HEK293 (cell line): ENCODE measurements around the gene ROR2.
A peak's percentile ranks its signal among the peaks of the same experiment; 100 is the strongest.

Source experiments
- KLF16 ChIP-seq: fragments of 450-650 bp; formaldehyde crosslinking; IDR thresholded peaks from 2 replicates; pipeline ENCODE4 v1.5.1; 2017; ENCODE audit warnings: missing biosample characterization, missing genetic modification characterization
- MZF1 ChIP-seq: fragments of 450-650 bp; formaldehyde crosslinking; IDR thresholded peaks from 2 replicates; pipeline ENCODE4 v1.5.1; 2017; ENCODE audit warnings: missing biosample characterization, missing genetic modification characterization, borderline replicate concordance
- OVOL3 ChIP-seq: fragments of 450-650 bp; formaldehyde crosslinking; IDR thresholded peaks from 2 replicates; pipeline ENCODE4 v1.5.1; 2016; ENCODE audit warnings: missing biosample characterization, missing genetic modification characterization
- TCF7L2 ChIP-seq: IDR thresholded peaks from 2 replicates; pipeline ENCODE4 v1.6.1; 2011; ENCODE audit warnings: low read depth, mild to moderate bottlenecking, inconsistent platforms, low read length, moderate library complexity, borderline replicate concordance
- YY2 ChIP-seq: fragments of 450-650 bp; formaldehyde crosslinking; IDR thresholded peaks from 2 replicates; pipeline ENCODE4 v1.5.1; 2016; ENCODE audit warnings: missing biosample characterization, missing genetic modification characterization
- ZBTB21 ChIP-seq: fragments of 450-650 bp; formaldehyde crosslinking; IDR thresholded peaks from 2 replicates; pipeline ENCODE4 v1.5.1; 2017; ENCODE audit warnings: missing biosample characterization, missing genetic modification characterization
- ZBTB7A ChIP-seq: fragments of 450-650 bp; formaldehyde crosslinking; IDR thresholded peaks from 2 replicates; pipeline ENCODE4 v1.5.1; 2016; ENCODE audit warnings: low read depth, missing biosample characterization, missing genetic modification characterization
- ZFP3 ChIP-seq: fragments of 450-650 bp; formaldehyde crosslinking; IDR thresholded peaks from 2 replicates; pipeline ENCODE4 v1.5.1; 2016; ENCODE audit warnings: low read depth, missing biosample characterization, missing genetic modification characterization
- ZNF274 ChIP-seq, 2 experiments: fragments of 200-500 bp in 1 of 2; fragments of 450-650 bp in 1 of 2; sonication (Bioruptor generic) in 1 of 2; formaldehyde crosslinking in 1 of 2; IDR thresholded peaks; 2 replicates each; pipeline versions ENCODE4 v1.5.1 to v1.6.1; 2014 to 2016; ENCODE audit warnings: borderline replicate concordance in 1 of 2, inconsistent platforms in 1 of 2, low read length in 1 of 2, missing biosample characterization in 1 of 2, missing genetic modification characterization in 1 of 2
- ZNF350 ChIP-seq: fragments of 450-650 bp; formaldehyde crosslinking; IDR thresholded peaks from 2 replicates; pipeline ENCODE4 v1.5.0; 2017; ENCODE audit warnings: missing biosample characterization, mild to moderate bottlenecking, missing genetic modification characterization
- ZNF423 ChIP-seq: fragments of 450-650 bp; formaldehyde crosslinking; IDR thresholded peaks from 2 replicates; pipeline ENCODE4 v1.5.1; 2016; ENCODE audit warnings: missing biosample characterization, missing genetic modification characterization
- ZNF48 ChIP-seq: fragments of 450-650 bp; formaldehyde crosslinking; IDR thresholded peaks from 2 replicates; pipeline ENCODE4 v1.5.1; 2016; ENCODE audit warnings: missing biosample characterization, missing genetic modification characterization
- ZNF585B ChIP-seq: fragments of 450-650 bp; formaldehyde crosslinking; IDR thresholded peaks from 2 replicates; pipeline ENCODE4 v1.5.1; 2016; ENCODE audit warnings: missing biosample characterization, missing genetic modification characterization
- ZNF610 ChIP-seq: fragments of 450-650 bp; formaldehyde crosslinking; IDR thresholded peaks from 2 replicates; pipeline ENCODE4 v1.5.1; 2016; ENCODE audit warnings: missing biosample characterization, missing genetic modification characterization, borderline replicate concordance
- ZNF626 ChIP-seq: fragments of 450-650 bp; sonication (Bioruptor Pico); formaldehyde crosslinking; IDR thresholded peaks from 2 replicates; pipeline ENCODE4 v1.5.1; 2018; ENCODE audit warnings: missing biosample characterization, missing genetic modification characterization, inconsistent platforms
- ZSCAN16 ChIP-seq: fragments of 450-650 bp; formaldehyde crosslinking; IDR thresholded peaks from 2 replicates; pipeline ENCODE4 v1.5.1; 2016; ENCODE audit warnings: missing biosample characterization, missing genetic modification characterization
- TF ChIP-seq, protein P1 (sequence below): fragments of 450-650 bp; formaldehyde crosslinking; IDR thresholded peaks from 2 replicates; pipeline ENCODE4 v1.5.1; 2016; ENCODE audit warnings: missing biosample characterization, missing genetic modification characterization
- TF ChIP-seq, protein P2 (sequence below): fragments of 450-650 bp; formaldehyde crosslinking; IDR thresholded peaks from 2 replicates; pipeline ENCODE4 v1.5.1; 2016; ENCODE audit warnings: missing biosample characterization, missing genetic modification characterization
- TF ChIP-seq, protein P3 (sequence below): fragments of 450-650 bp; formaldehyde crosslinking; IDR thresholded peaks from 2 replicates; pipeline ENCODE4 v1.5.1; 2017; ENCODE audit warnings: missing biosample characterization, mild to moderate bottlenecking, missing genetic modification characterization, moderate library complexity
- TF ChIP-seq, protein P4 (sequence below): fragments of 450-650 bp; formaldehyde crosslinking; IDR thresholded peaks from 2 replicates; pipeline ENCODE4 v1.5.1; 2016; ENCODE audit warnings: missing biosample characterization, missing genetic modification characterization
- TF ChIP-seq, protein P5 (sequence below): fragments of 450-650 bp; formaldehyde crosslinking; IDR thresholded peaks from 2 replicates; pipeline ENCODE4 v1.5.1; 2016; ENCODE audit warnings: missing biosample characterization, missing genetic modification characterization

The ROR2 gene

DNA sequence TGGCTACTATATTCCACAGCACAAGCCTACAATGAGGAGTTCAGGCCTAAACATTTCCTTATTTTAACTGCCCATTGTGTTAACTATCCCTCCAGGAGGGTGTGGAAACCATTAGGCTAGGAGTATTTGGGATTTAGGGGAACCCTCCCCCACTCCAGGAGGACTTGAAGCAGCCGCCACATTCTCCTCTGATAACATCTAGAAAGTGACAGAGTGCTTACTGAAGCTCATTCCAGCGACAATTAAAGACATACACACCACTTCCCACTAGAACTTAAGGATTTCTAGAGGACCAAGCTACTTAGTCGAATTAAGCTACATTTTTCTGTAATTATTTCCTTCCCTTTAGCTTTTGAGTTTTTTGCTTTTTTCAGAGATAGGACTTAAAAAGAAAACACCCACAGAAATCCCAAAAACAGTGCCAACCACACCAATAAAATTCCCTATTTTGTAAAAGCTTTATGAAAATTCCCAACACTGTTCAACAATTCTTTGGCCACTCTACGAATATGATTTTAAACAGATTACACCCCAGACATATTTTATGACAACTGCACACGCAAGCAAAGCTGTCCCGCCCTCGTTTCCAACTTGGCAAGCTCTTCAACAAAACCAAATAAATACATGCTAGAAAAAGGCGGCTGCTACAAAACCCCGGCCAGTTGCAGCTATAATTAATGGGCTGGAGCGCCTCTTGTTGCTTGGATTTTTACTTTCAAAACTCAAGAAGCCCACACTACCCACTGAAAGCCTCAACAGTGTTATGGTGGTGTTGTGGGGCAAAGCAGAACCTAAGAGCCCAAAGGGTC, 4.5 kb downstream of the ROR2 start (continued):
- TF ChIP-seq, protein P1, sequence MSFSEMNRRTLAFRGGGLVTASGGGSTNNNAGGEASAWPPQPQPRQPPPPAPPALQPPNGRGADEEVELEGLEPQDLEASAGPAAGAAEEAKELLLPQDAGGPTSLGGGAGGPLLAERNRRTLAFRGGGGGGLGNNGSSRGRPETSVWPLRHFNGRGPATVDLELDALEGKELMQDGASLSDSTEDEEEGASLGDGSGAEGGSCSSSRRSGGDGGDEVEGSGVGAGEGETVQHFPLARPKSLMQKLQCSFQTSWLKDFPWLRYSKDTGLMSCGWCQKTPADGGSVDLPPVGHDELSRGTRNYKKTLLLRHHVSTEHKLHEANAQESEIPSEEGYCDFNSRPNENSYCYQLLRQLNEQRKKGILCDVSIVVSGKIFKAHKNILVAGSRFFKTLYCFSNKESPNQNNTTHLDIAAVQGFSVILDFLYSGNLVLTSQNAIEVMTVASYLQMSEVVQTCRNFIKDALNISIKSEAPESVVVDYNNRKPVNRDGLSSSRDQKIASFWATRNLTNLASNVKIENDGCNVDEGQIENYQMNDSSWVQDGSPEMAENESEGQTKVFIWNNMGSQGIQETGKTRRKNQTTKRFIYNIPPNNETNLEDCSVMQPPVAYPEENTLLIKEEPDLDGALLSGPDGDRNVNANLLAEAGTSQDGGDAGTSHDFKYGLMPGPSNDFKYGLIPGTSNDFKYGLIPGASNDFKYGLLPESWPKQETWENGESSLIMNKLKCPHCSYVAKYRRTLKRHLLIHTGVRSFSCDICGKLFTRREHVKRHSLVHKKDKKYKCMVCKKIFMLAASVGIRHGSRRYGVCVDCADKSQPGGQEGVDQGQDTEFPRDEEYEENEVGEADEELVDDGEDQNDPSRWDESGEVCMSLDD (tag by site-specific recombination) = no peak
- TF ChIP-seq ZBTB7A (tag by site-specific recombination) (no peak), ZNF274 (IDR thresholded peaks at IDR 0.05; ENCODE audit: low read length) (no peak), ZNF274 (tag by site-specific recombination; IDR thresholded peaks at IDR 0.05; ENCODE audit: borderline replicate concordance) (no peak), ZFP3 (tag by site-specific recombination) (no peak), MZF1 (tag by site-specific recombination) (no peak), KLF16 (tag by site-specific recombination) (no peak), OVOL3 (tag by site-specific recombination) (no peak), ZNF610 (tag by site-specific recombination) (no peak), ZNF350 (no peak), YY2 (tag by site-specific recombination) (no peak), ZNF585B (tag by site-specific recombination) (no peak), ZBTB21 (tag by site-specific recombination) (no peak), ZSCAN16 (no peak), ZNF626 (tag by site-specific recombination) (no peak), TCF7L2 (peak; percentile 44; the same call in 1 of the 2 replicates), ZNF48 (tag by site-specific recombination) (no peak), ZNF423 (no peak)
- TF ChIP-seq, protein P2, sequence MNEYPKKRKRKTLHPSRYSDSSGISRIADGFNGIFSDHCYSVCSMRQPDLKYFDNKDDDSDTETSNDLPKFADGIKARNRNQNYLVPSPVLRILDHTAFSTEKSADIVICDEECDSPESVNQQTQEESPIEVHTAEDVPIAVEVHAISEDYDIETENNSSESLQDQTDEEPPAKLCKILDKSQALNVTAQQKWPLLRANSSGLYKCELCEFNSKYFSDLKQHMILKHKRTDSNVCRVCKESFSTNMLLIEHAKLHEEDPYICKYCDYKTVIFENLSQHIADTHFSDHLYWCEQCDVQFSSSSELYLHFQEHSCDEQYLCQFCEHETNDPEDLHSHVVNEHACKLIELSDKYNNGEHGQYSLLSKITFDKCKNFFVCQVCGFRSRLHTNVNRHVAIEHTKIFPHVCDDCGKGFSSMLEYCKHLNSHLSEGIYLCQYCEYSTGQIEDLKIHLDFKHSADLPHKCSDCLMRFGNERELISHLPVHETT (tag by site-specific recombination) = no peak
- TF ChIP-seq, protein P3, sequence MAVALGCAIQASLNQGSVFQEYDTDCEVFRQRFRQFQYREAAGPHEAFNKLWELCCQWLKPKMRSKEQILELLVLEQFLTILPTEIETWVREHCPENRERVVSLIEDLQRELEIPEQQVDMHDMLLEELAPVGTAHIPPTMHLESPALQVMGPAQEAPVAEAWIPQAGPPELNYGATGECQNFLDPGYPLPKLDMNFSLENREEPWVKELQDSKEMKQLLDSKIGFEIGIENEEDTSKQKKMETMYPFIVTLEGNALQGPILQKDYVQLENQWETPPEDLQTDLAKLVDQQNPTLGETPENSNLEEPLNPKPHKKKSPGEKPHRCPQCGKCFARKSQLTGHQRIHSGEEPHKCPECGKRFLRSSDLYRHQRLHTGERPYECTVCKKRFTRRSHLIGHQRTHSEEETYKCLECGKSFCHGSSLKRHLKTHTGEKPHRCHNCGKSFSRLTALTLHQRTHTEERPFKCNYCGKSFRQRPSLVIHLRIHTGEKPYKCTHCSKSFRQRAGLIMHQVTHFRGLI (tag by site-specific recombination) = no peak
- TF ChIP-seq, protein P4, sequence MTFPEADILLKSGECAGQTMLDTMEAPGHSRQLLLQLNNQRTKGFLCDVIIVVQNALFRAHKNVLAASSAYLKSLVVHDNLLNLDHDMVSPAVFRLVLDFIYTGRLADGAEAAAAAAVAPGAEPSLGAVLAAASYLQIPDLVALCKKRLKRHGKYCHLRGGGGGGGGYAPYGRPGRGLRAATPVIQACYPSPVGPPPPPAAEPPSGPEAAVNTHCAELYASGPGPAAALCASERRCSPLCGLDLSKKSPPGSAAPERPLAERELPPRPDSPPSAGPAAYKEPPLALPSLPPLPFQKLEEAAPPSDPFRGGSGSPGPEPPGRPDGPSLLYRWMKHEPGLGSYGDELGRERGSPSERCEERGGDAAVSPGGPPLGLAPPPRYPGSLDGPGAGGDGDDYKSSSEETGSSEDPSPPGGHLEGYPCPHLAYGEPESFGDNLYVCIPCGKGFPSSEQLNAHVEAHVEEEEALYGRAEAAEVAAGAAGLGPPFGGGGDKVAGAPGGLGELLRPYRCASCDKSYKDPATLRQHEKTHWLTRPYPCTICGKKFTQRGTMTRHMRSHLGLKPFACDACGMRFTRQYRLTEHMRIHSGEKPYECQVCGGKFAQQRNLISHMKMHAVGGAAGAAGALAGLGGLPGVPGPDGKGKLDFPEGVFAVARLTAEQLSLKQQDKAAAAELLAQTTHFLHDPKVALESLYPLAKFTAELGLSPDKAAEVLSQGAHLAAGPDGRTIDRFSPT = no peak
- TF ChIP-seq, protein P5, sequence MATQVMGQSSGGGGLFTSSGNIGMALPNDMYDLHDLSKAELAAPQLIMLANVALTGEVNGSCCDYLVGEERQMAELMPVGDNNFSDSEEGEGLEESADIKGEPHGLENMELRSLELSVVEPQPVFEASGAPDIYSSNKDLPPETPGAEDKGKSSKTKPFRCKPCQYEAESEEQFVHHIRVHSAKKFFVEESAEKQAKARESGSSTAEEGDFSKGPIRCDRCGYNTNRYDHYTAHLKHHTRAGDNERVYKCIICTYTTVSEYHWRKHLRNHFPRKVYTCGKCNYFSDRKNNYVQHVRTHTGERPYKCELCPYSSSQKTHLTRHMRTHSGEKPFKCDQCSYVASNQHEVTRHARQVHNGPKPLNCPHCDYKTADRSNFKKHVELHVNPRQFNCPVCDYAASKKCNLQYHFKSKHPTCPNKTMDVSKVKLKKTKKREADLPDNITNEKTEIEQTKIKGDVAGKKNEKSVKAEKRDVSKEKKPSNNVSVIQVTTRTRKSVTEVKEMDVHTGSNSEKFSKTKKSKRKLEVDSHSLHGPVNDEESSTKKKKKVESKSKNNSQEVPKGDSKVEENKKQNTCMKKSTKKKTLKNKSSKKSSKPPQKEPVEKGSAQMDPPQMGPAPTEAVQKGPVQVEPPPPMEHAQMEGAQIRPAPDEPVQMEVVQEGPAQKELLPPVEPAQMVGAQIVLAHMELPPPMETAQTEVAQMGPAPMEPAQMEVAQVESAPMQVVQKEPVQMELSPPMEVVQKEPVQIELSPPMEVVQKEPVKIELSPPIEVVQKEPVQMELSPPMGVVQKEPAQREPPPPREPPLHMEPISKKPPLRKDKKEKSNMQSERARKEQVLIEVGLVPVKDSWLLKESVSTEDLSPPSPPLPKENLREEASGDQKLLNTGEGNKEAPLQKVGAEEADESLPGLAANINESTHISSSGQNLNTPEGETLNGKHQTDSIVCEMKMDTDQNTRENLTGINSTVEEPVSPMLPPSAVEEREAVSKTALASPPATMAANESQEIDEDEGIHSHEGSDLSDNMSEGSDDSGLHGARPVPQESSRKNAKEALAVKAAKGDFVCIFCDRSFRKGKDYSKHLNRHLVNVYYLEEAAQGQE (tag by site-specific recombination) = no peak
